SK-N-MC (cell line): ENCODE results near the gene EIF1.

ENCODE experiments used
- EZH2 ChIP-seq: fragments of 200-600 bp; sonication (generic); IDR thresholded peaks from one replicate; pipeline ENCODE4 v1.6.1; 2017; ENCODE audit warnings: antibody characterized with exemption
- POLR2AphosphoS5 ChIP-seq: IDR thresholded peaks from 2 replicates; pipeline ENCODE4 v1.6.1; 2012; ENCODE audit warnings: mild to moderate bottlenecking, low read depth, low read length, borderline replicate concordance

GRCh38 chr17:41638941-41639340 lies 49.7 kb upstream of the EIF1 start:
- no peak for TF ChIP-seq POLR2AphosphoS5
- TF ChIP-seq EZH2, result no peak
